HG02870 (cell line): Measurements from ENCODE around the gene PRKCH.
A peak's percentile ranks its signal among the peaks of the same experiment; 100 is the strongest.
"Not testable (repeated sequence)": the region's sequence is repeated elsewhere in the genome, so short reads cannot be mapped to it uniquely, and the experiment has no call there.

ENCODE experiments used
- ATAC-seq: cut with Tn5 transposase; IDR thresholded peaks from one replicate; pipeline ENCODE4 v1.9.1; 2021; ENCODE audit warnings: mild to moderate bottlenecking, moderate library complexity; ENCODE audit not compliant: unreplicated experiment

PRKCH gene

GRCh38 chr14:61451491-61451890 lies 130.1 kb downstream of the PRKCH start:
- no peak for ATAC-seq

GRCh38 chr14:61451891-61452400 lies 130.6 kb downstream of the PRKCH start:
- ATAC-seq, result no peak

GRCh38 chr14:61452452-61452851 lies 131.1 kb downstream of the PRKCH start:
- peak; percentile 60 for ATAC-seq

GRCh38 chr14:61453103-61453767 lies 131.9 kb downstream of the PRKCH start:
- no peak for ATAC-seq

GRCh38 chr14:61454545-61454944 lies 133.2 kb downstream of the PRKCH start:
- ATAC-seq, result no peak

GRCh38 chr14:61455351-61455750 lies 134.0 kb downstream of the PRKCH start:
- ATAC-seq, result no peak

- ATAC-seq, result peak; percentile 55
These were observed 135.3 kb downstream of the PRKCH start for GRCh38 chr14:61456720-61457119.

GRCh38 chr14:61458766-61459165 lies 137.4 kb downstream of the PRKCH start:
- no peak for ATAC-seq

- no peak for ATAC-seq
These were observed 137.8 kb downstream of the PRKCH start for GRCh38 chr14:61459229-61459628.

GRCh38 chr14:61460063-61460462 lies 138.7 kb downstream of the PRKCH start:
- ATAC-seq, result no peak

- ATAC-seq, result no peak
These were observed 139.6 kb downstream of the PRKCH start for GRCh38 chr14:61460718-61461611.

- ATAC-seq, result no peak
These were observed 140.5 kb downstream of the PRKCH start for GRCh38 chr14:61461808-61462275.

- ATAC-seq, result no peak
These were observed 141.3 kb downstream of the PRKCH start for GRCh38 chr14:61462566-61463193.

- no peak for ATAC-seq
These were observed 142.4 kb downstream of the PRKCH start for GRCh38 chr14:61463664-61464285.

- not testable (repeated sequence) for ATAC-seq
These were observed 143.4 kb downstream of the PRKCH start for GRCh38 chr14:61464539-61465320.

GRCh38 chr14:61466249-61466904 lies 145.0 kb downstream of the PRKCH start:
- ATAC-seq, result no peak

- no peak for ATAC-seq
These were observed 145.5 kb downstream of the PRKCH start for GRCh38 chr14:61466905-61467280.

- no peak for ATAC-seq
These were observed 145.9 kb downstream of the PRKCH start for GRCh38 chr14:61467296-61467695.

GRCh38 chr14:61468063-61468825 lies 146.9 kb downstream of the PRKCH start:
- ATAC-seq, result no peak
